Panc1 (cell line): ENCODE results near the gene PAGR1. TPM values are rescaled to one million over a fixed set of nuclear protein-coding genes. Genes with fewer than 3 reads are reported as not detected.

Source experiments
- ATAC-seq: fragments of 200-7000 bp; cut with Tn5 transposase; 2 replicates; pipeline ENCODE4 v1.9.1; 2020; ENCODE audit warnings: mild to moderate bottlenecking, moderate library complexity
- BruUV-seq: library from RNA; stranded (reverse); fragments of 400-500 nt; replicated peaks from 2 replicates; lab custom pipeline; 2021; lab: Mats Ljungman, UMichigan
- CTCF ChIA-PET: fragments of 300-600 bp; sonication (Branson Sonifier 250); formaldehyde crosslinking; loops from one replicate; lab custom pipeline; 2022; ENCODE audit warnings: antibody characterized with exemption; lab: Charles Lee
- POLR2A ChIA-PET: fragments of 300-600 bp; sonication (Branson Sonifier 250); formaldehyde crosslinking; loops from one replicate; lab custom pipeline; 2022; ENCODE audit warnings: antibody characterized with exemption; lab: Charles Lee
- DNase-seq: peaks from one replicate; pipeline ENCODE4 v3.0.0-alpha.2; 2010; ENCODE audit warnings: low read depth, low spot score
- H3K27ac ChIP-seq: 2 replicates; pipeline ENCODE4 v1.5.1; 2011; ENCODE audit warnings: mild to moderate bottlenecking, low read length, inconsistent platforms
- H3K27me3 ChIP-seq: fragments of 200-500 bp; sonication (Bioruptor generic); 2 replicates; pipeline ENCODE4 v1.6.0; 2014; ENCODE audit warnings: low read length, inconsistent platforms; ENCODE audit not compliant: control insufficient read depth, insufficient read depth
- H3K36me3 ChIP-seq: fragments of 200-500 bp; sonication (Bioruptor generic); 2 replicates; pipeline ENCODE4 v1.5.1; 2014; ENCODE audit warnings: inconsistent platforms, mild to moderate bottlenecking, low read length, moderate library complexity; ENCODE audit not compliant: control insufficient read depth, insufficient read depth
- H3K4me1 ChIP-seq: 2 replicates; pipeline ENCODE4 v1.5.1; 2011; ENCODE audit warnings: inconsistent platforms, mild to moderate bottlenecking, low read length, moderate library complexity; ENCODE audit not compliant: control insufficient read depth, insufficient read depth
- H3K4me3 ChIP-seq, 2 experiments: 2 replicates each; pipeline ENCODE4 v1.5.1; 2011 to 2012; ENCODE audit warnings: low read depth in 2 of 2, low read length in 2 of 2, mild to moderate bottlenecking in 2 of 2, inconsistent platforms in 1 of 2, moderate library complexity in 1 of 2
- H3K9me3 ChIP-seq: fragments of 200-500 bp; sonication (Bioruptor generic); 2 replicates; pipeline ENCODE4 v1.5.1; 2014; ENCODE audit warnings: low read depth, mild to moderate bottlenecking, inconsistent platforms, low read length, moderate library complexity; ENCODE audit not compliant: control insufficient read depth, insufficient read depth
- CTCF ChIP-seq: fragments of 450-650 bp; IDR thresholded peaks from 2 replicates; pipeline ENCODE4 v1.5.1; 2017; ENCODE audit warnings: mild to moderate bottlenecking
- POLR2AphosphoS5 ChIP-seq: IDR thresholded peaks from 2 replicates; pipeline ENCODE4 v1.6.1; 2012; ENCODE audit warnings: mild to moderate bottlenecking, low read depth, low read length, moderate library complexity
- REST ChIP-seq, 2 experiments: IDR thresholded peaks; 2 replicates each; pipeline ENCODE4 v1.6.1; 2011 to 2012; ENCODE audit warnings: low read depth in 2 of 2, control low read depth in 1 of 2, low read length in 1 of 2, mild to moderate bottlenecking in 1 of 2, moderate library complexity in 1 of 2; ENCODE audit not compliant: insufficient read depth in 1 of 2
- SIN3A ChIP-seq: IDR thresholded peaks from 2 replicates; pipeline ENCODE4 v1.6.1; 2012; ENCODE audit warnings: low read depth, mild to moderate bottlenecking, low read length, moderate library complexity, borderline replicate concordance; ENCODE audit not compliant: insufficient read depth
- TCF7L2 ChIP-seq: IDR thresholded peaks from 2 replicates; pipeline ENCODE4 v1.6.1; 2011; ENCODE audit warnings: mild to moderate bottlenecking, low read depth, low read length, inconsistent platforms
- in situ Hi-C: cut with HindIII; loops from 2 replicates; pipeline ENCODE4 v1.10.0; 2016; ENCODE audit warnings: low sequenced_read_pairs, low pct_unique_long_range_greater_than_20kb
- intact Hi-C: fragments of 100-400 bp; cut with micrococcal nuclease; formaldehyde crosslinking; loops from one replicate; pipeline ENCODE4 v1.10.0; 2022; ENCODE audit not compliant: unreplicated experiment
- total RNA-seq: library from RNA; stranded (reverse); gene quantifications from one replicate; pipeline ENCODE4 v1.2.1, GENCODE V29; 2021; ENCODE audit not compliant: unreplicated experiment

The PAGR1 gene
- total RNA-seq, 1 experiment from 2014 or later = 42.5 TPM

- in situ Hi-C loops (no loop called here), intact Hi-C loops (no loop called here)
- ChIA-PET CTCF (no interaction called here), POLR2A (no interaction called here)
- TF ChIP-seq SIN3A (no peak), POLR2AphosphoS5 (no peak), REST (IDR thresholded peaks at IDR 0.05; ENCODE audit: insufficient read depth in 1 of 2, low read depth in 2 of 2, low read length in 1 of 2) (no peak)
- DNase-seq (no peak), ATAC-seq (no peak)
- H3K27me3 ChIP-seq = no peaks in the 10 kb centered on the region
- H3K27ac ChIP-seq = no peak overlapping the region
- H3K4me3 ChIP-seq = no peak overlapping the region
- no peaks in the 10 kb centered on the region for H3K9me3 ChIP-seq
- H3K36me3 ChIP-seq = no peaks in the 10 kb centered on the region; the same call in 1 of the 2 replicates
- no TSS peak for BruUV-seq
- no peaks in the 10 kb centered on the region for H3K4me1 ChIP-seq
Measured at GRCh38 chr16:29844575-29845331, 28.8 kb downstream of the PAGR1 start.

GRCh38 chr16:29845656-29846055, 29.7 kb downstream of the PAGR1 start:
- no peak overlapping the region for H3K4me3 ChIP-seq
- intact Hi-C loops (no loop called here), in situ Hi-C loops (no loop called here)
- no peaks in the 10 kb centered on the region; the same call in 1 of the 2 replicates for H3K36me3 ChIP-seq
- ChIA-PET POLR2A (no interaction called here), CTCF (no interaction called here)
- no peaks in the 10 kb centered on the region for H3K9me3 ChIP-seq
- DNase-seq (no peak), ATAC-seq (no peak)
- no peaks in the 10 kb centered on the region for H3K4me1 ChIP-seq
- no peaks in the 10 kb centered on the region for H3K27me3 ChIP-seq
- no peak overlapping the region for H3K27ac ChIP-seq
- TF ChIP-seq TCF7L2 (no peak), POLR2AphosphoS5 (no peak), CTCF (no peak), REST (IDR thresholded peaks at IDR 0.05; ENCODE audit: insufficient read depth in 1 of 2, low read depth in 2 of 2, low read length in 1 of 2) (no peak)
- BruUV-seq = no TSS peak
